OCI-LY1 (cell line): Measurements from ENCODE around the gene RARG.

Source experiments
- H2AFZ ChIP-seq: fragments of 200-600 bp; sonication (generic), shearing (Covaris generic); 2 replicates; pipeline ENCODE4 v1.6.0; 2014; ENCODE audit warnings: antibody characterized with exemption, mild to moderate bottlenecking, low read length
- H3F3A ChIP-seq: fragments of 200-600 bp; sonication (generic), shearing (Covaris generic); 2 replicates; pipeline ENCODE4 v1.6.0; 2014; ENCODE audit warnings: mild to moderate bottlenecking, antibody characterized with exemption, low read length, moderate library complexity; ENCODE audit not compliant: insufficient read depth
- H3K27ac ChIP-seq: fragments of 200-600 bp; sonication (generic); 2 replicates; pipeline ENCODE4 v1.5.1; 2014; ENCODE audit warnings: low read length, mixed run types, mild to moderate bottlenecking, low read depth; ENCODE audit not compliant: poor library complexity, severe bottlenecking
- H3K27me3 ChIP-seq: fragments of 200-600 bp; sonication (generic); 2 replicates; pipeline ENCODE4 v1.6.0; 2014; ENCODE audit warnings: antibody characterized with exemption, mild to moderate bottlenecking, low read length, moderate library complexity; ENCODE audit not compliant: insufficient read depth
- H3K36me3 ChIP-seq: fragments of 200-600 bp; sonication (generic); 2 replicates; pipeline ENCODE4 v1.6.1; 2014; ENCODE audit warnings: mild to moderate bottlenecking, antibody characterized with exemption, low read length, moderate library complexity, mixed read lengths; ENCODE audit not compliant: insufficient read depth
- H3K4me1 ChIP-seq: fragments of 200-600 bp; sonication (generic); 2 replicates; pipeline ENCODE4 v1.5.1; 2014; ENCODE audit warnings: mild to moderate bottlenecking, low read length, moderate library complexity; ENCODE audit not compliant: insufficient read depth, severe bottlenecking
- H3K4me2 ChIP-seq: fragments of 200-600 bp; sonication (generic), shearing (Covaris generic); 2 replicates; pipeline ENCODE4 v1.6.1; 2014; ENCODE audit warnings: low read length
- H3K4me3 ChIP-seq: fragments of 200-600 bp; sonication (generic); 2 replicates; pipeline ENCODE4 v1.5.1; 2014; ENCODE audit warnings: low read length, low read depth, mild to moderate bottlenecking, mixed read lengths; ENCODE audit not compliant: poor library complexity, severe bottlenecking
- H3K79me2 ChIP-seq: fragments of 200-600 bp; shearing (Covaris generic); 2 replicates; pipeline ENCODE4 v1.6.1; 2016; ENCODE audit warnings: mixed run types, low read length, mixed read lengths; ENCODE audit not compliant: insufficient read depth
- H3K9ac ChIP-seq: fragments of 200-600 bp; sonication (generic), shearing (Covaris generic); 2 replicates; pipeline ENCODE4 v1.6.1; 2014; ENCODE audit warnings: mild to moderate bottlenecking, low read length, mixed read lengths
- H3K9me2 ChIP-seq: fragments of 200-600 bp; sonication (generic), shearing (Covaris generic); 2 replicates; pipeline ENCODE4 v1.6.1; 2014; ENCODE audit warnings: low read depth, mild to moderate bottlenecking, low read length, mixed read lengths
- H3K9me3 ChIP-seq: fragments of 200-600 bp; shearing (Covaris generic); 2 replicates; pipeline ENCODE4 v1.6.1; 2014; ENCODE audit warnings: low read length, mixed read lengths
- H4K20me1 ChIP-seq: fragments of 200-600 bp; sonication (generic), shearing (Covaris generic); 2 replicates; pipeline ENCODE4 v1.6.0; 2016; ENCODE audit warnings: mild to moderate bottlenecking, low read length; ENCODE audit not compliant: insufficient read depth
- CTCF ChIP-seq: fragments of 200-600 bp; sonication (generic), shearing (Covaris generic); IDR thresholded peaks from 2 replicates; pipeline ENCODE4 v1.5.1; 2017; ENCODE audit warnings: mild to moderate bottlenecking, antibody characterized with exemption, low read length, moderate library complexity, mixed read lengths
- EZH2 ChIP-seq: fragments of 200-600 bp; sonication (generic), shearing (Covaris generic); IDR thresholded peaks from 2 replicates; pipeline ENCODE4 v1.8.0; 2017; ENCODE audit warnings: borderline replicate concordance, mixed run types, mild to moderate bottlenecking, antibody characterized with exemption, low read length, moderate library complexity, mixed read lengths

RARG gene

DNA sequence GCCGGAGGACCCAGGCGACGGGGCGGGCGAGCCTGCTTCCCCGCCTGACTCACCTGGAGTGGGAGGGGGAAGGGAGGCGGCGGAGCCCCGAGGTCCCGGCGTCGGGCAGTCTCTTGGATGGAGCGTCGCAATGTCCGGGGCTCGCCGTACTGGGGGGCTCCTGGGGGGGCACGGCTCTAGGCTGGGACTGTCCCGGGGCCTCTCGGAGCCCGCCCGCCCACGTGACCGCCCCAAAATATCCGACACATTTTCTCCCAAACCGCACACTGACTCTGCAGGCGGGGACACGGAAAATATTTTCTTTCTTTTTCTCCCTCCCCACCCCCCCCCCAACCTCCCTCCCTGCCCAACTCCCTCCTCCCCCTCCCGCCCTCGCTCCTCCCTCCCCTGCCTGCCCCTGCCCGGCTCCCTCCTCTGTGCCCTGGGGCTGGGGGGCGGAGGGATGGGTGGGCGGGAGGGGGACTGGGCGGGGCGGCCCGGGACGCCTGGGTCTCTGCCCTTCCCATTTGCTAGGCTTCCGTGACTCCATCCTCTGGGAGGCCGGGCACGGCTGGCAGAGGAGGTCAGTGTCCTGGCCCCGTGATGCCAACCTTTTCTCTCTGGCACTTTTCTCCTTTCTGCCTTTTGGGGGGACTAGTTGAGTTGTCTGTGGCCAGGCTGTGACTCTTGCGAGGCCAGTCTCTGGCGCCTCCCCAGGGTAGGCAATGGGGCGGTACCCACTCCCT lies at the start of gene RARG:
Gene RARG (minus strand): TSS at position 289 of the 725 bp plus-strand sequence. CDS start 4,664 bp downstream, outside the sequence.
- peaks cover 3% of the 10 kb centered on the region; the same call in 1 of the 2 replicates for H3K27me3 ChIP-seq
- H2AFZ ChIP-seq: no peak within 1 kb of the TSS
- TF ChIP-seq EZH2 (no peak), CTCF (no peak)
- no peaks in the 10 kb centered on the region for H3F3A ChIP-seq
- H3K27ac ChIP-seq: no peak within 1 kb of the TSS
- H3K9me2 ChIP-seq: no peaks in the 10 kb centered on the region
- H3K4me2 ChIP-seq: peak within 1 kb of the TSS; percentile 68
- H3K4me1 ChIP-seq: peaks cover 6% of the 10 kb centered on the region
- H4K20me1 ChIP-seq: no peaks in the 10 kb centered on the region
- H3K4me3 ChIP-seq: peak within 1 kb of the TSS; percentile 52
- H3K9ac ChIP-seq: peak within 1 kb of the TSS; percentile 14; the same call in 1 of the 2 replicates
- H3K9me3 ChIP-seq: no peaks in the 10 kb centered on the region
- no peaks in the 10 kb centered on the region for H3K79me2 ChIP-seq
- no peaks in the 10 kb centered on the region for H3K36me3 ChIP-seq

- H2AFZ ChIP-seq: no peak overlapping the region
- H3K27ac ChIP-seq: no peak overlapping the region
- TF ChIP-seq EZH2 (no peak), CTCF (no peak)
- no peaks in the 10 kb centered on the region for H4K20me1 ChIP-seq
- no peak overlapping the region for H3K4me3 ChIP-seq
- peaks cover 96% of the 10 kb centered on the region for H3K36me3 ChIP-seq
- H3K79me2 ChIP-seq: no peaks in the 10 kb centered on the region
- H3F3A ChIP-seq: no peaks in the 10 kb centered on the region
- H3K4me1 ChIP-seq: no peaks in the 10 kb centered on the region
- no peaks in the 10 kb centered on the region for H3K9me2 ChIP-seq
- no peak overlapping the region for H3K4me2 ChIP-seq
- H3K9ac ChIP-seq: no peak overlapping the region
- H3K27me3 ChIP-seq: no peaks in the 10 kb centered on the region
- H3K9me3 ChIP-seq: no peaks in the 10 kb centered on the region
Measured at GRCh38 chr12:53279888-53280498, 48.0 kb upstream of the RARG start.

GRCh38 chr12:53279283-53279869 lies 47.4 kb upstream of the RARG start:
- H3F3A ChIP-seq: no peaks in the 10 kb centered on the region
- H3K4me2 ChIP-seq: no peak overlapping the region
- no peak overlapping the region for H3K9ac ChIP-seq
- H4K20me1 ChIP-seq: no peaks in the 10 kb centered on the region
- H3K27me3 ChIP-seq: no peaks in the 10 kb centered on the region
- no peaks in the 10 kb centered on the region for H3K4me1 ChIP-seq
- TF ChIP-seq CTCF (no peak), EZH2 (no peak)
- H3K36me3 ChIP-seq: peaks cover 97% of the 10 kb centered on the region
- H3K9me3 ChIP-seq: no peaks in the 10 kb centered on the region
- H3K9me2 ChIP-seq: no peaks in the 10 kb centered on the region
- H3K27ac ChIP-seq: no peak overlapping the region
- no peak overlapping the region for H2AFZ ChIP-seq
- no peak overlapping the region for H3K4me3 ChIP-seq
- H3K79me2 ChIP-seq: no peaks in the 10 kb centered on the region
